LNCaP clone FGC (cell line): ENCODE results near the gene HEBP2.
A peak's percentile ranks its signal among the peaks of the same experiment; 100 is the strongest.

ENCODE experiments used
- DNase-seq: peaks from one replicate; pipeline ENCODE4 v3.0.0-alpha.2; 2011; ENCODE audit warnings: low read depth
- H3K4me3 ChIP-seq: 2 replicates; pipeline ENCODE4 v1.5.1; 2011; ENCODE audit warnings: mild to moderate bottlenecking, low read depth, low read length, control low read depth
- CTCF ChIP-seq: IDR thresholded peaks from 2 replicates; pipeline ENCODE4 v1.5.1; 2012; ENCODE audit warnings: mild to moderate bottlenecking; ENCODE audit not compliant: control insufficient read depth, insufficient read depth; ENCODE audit errors: extremely low read depth

HEBP2 gene

GRCh38 chr6:138383776-138384175 is 20.2 kb upstream of the HEBP2 start:
- no peak for DNase-seq
- H3K4me3 ChIP-seq = no peak overlapping the region
- no peak for TF ChIP-seq CTCF

GRCh38 chr6:138386897-138387296 is 17.1 kb upstream of the HEBP2 start:
- no peak for TF ChIP-seq CTCF
- no peak overlapping the region for H3K4me3 ChIP-seq
- no peak for DNase-seq

GRCh38 chr6:138387577-138388368 is 16.2 kb upstream of the HEBP2 start:
- TF ChIP-seq CTCF = no peak
- H3K4me3 ChIP-seq = peak overlapping the region; percentile 5; the same call in 1 of the 2 replicates
- peak; percentile 98 for DNase-seq

- H3K4me3 ChIP-seq = no peak overlapping the region
- no peak for TF ChIP-seq CTCF
- no peak for DNase-seq
Observed at GRCh38 chr6:138389551-138389950, 14.5 kb upstream of the HEBP2 start.

- no peak for DNase-seq
- no peak overlapping the region for H3K4me3 ChIP-seq
- no peak for TF ChIP-seq CTCF
Observed at GRCh38 chr6:138393871-138394783, 9.9 kb upstream of the HEBP2 start.

GRCh38 chr6:138396709-138397108 is 7.3 kb upstream of the HEBP2 start:
- H3K4me3 ChIP-seq = no peak overlapping the region
- no peak for DNase-seq
- no peak for TF ChIP-seq CTCF
